Adrenal gland (tissue), 12 donors: Measurements from ENCODE around the gene SPATA6. TPM values are rescaled to one million over a fixed set of nuclear protein-coding genes. Genes with fewer than 3 reads are reported as not detected.
"Not testable (repeated sequence)": the region's sequence is repeated elsewhere in the genome, so short reads cannot be mapped to it uniquely, and the experiment has no call there.

ENCODE experiments used
- DNase-seq, 7 donors: peaks; one replicate each; pipeline ENCODE4 v3.0.0-alpha.2; 2019 to 2020
- H3K27ac ChIP-seq, 5 donors: fragments of 200-600 bp; sonication (generic) in 4 of 5; 1 replicate in 3 of 5; 2 replicates in 2 of 5; pipeline versions ENCODE4 v1.5.1 to v1.8.0; 2016 to 2020; ENCODE audit warnings: mild to moderate bottlenecking in 1 of 5
- H3K27me3 ChIP-seq: fragments of 200-600 bp; 2 replicates; pipeline ENCODE4 v1.8.0; 2021
- H3K36me3 ChIP-seq, 2 donors: fragments of 200-600 bp; replicated peaks in 1 of 2; 1 replicate in 1 of 2; 2 replicates in 1 of 2; pipeline versions ENCODE4 v1.5.1 to v1.8.0; 2018 to 2022
- H3K4me1 ChIP-seq, 2 donors: fragments of 200-600 bp; replicated peaks in 1 of 2; 1 replicate in 1 of 2; 2 replicates in 1 of 2; pipeline versions ENCODE4 v1.5.1 to v1.8.0; 2018 to 2021
- H3K4me3 ChIP-seq, 4 donors: fragments of 200-600 bp; sonication (generic) in 3 of 4; one replicate each; pipeline ENCODE4 v1.5.1; 2016 to 2018
- H3K9me3 ChIP-seq, 3 donors: fragments of 200-600 bp; sonication (generic) in 1 of 3; replicated peaks in 1 of 3; 1 replicate in 2 of 3; 2 replicates in 1 of 3; pipeline versions ENCODE4 v1.5.1 to v1.8.0; 2016 to 2021
- CTCF ChIP-seq, 6 experiments: fragments of 450-650 bp in 4 of 6; fragments of 200-600 bp in 2 of 6; sonication (generic) in 1 of 6; IDR thresholded peaks; 1 replicate in 5 of 6; 2 replicates in 1 of 6; pipeline versions ENCODE4 v1.5.1 to v1.8.0; 2016 to 2021; ENCODE audit warnings: antibody characterized with exemption in 6 of 6, mild to moderate bottlenecking in 2 of 6, moderate library complexity in 1 of 6
- POLR2A ChIP-seq, 2 donors: fragments of 450-650 bp; IDR thresholded peaks; one replicate each; pipeline ENCODE4 v1.6.1; 2017; ENCODE audit warnings: antibody characterized with exemption in 2 of 2, mild to moderate bottlenecking in 2 of 2, moderate library complexity in 1 of 2
- WGBS, 4 donors: extraction: QIAGEN DNeasy Blood & Tissue Kit in 2 of 4; methylation state at CpG; one replicate each; pipeline versions ENCODE4 v1.1.5 to v1.1.7; 2013 to 2017; 5-methylcytosine and 5-hydroxymethylcytosine counted together
- intact Hi-C, 2 donors: fragments of 100-400 bp; cut with DNase I; formaldehyde crosslinking; loops; one replicate each; pipeline versions ENCODE4 v1.14.1 to v1.15.0; 2022 to 2023
- polyA plus RNA-seq, 3 donors: library from polyadenylated mRNA; stranded (reverse); fragments of 200-250 nt in 2 of 3; fragments of 350-450 nt in 1 of 3; fragmentation: Illumina TruSeq in 1 of 3; extraction: RNeasy Lipid Tissue Mini Kit (QIAGEN cat#74804) in 1 of 3; gene quantifications; one replicate each; pipeline ENCODE4 v1.2.3, GENCODE V29; 2013 to 2014
- total RNA-seq, 9 donors: library from RNA; depleted of rRNA in 4 of 9; stranded (reverse); fragments of >200 nt in 4 of 9; fragments of 120-200 nt in 1 of 9; fragmentation: NEBNext Ultra II Directional in 1 of 9; extraction: Animal tissue kit (Norgen Biotek cat#: 25700) in 1 of 9; gene quantifications; one replicate each; pipeline versions ENCODE4 v1.1.0 to v1.2.4, GENCODE V29; 2013 to 2023
- donor health status: healthy with polysubstance abuse.
- donor health status: Bipolar disorder and iron deficiency.
- donor health status: DM: yes; HTN: yes; CAD: no.
- donor health status: DM: no; HTN: no; CAD: no.
- donor health status: DM: no; HTN: no; CAD: no.
- donor health status: DM: yes; HTN: yes; CAD: no.

Gene SPATA6
- total and polyA plus RNA-seq, 12 donors = 7.3 to 54.3 (median 20.5) TPM

GRCh38 chr1:48329905-48330304, 142.1 kb downstream of the SPATA6 start:
- TF ChIP-seq CTCF (IDR thresholded peaks at IDR 0.05) (no peak), POLR2A (IDR thresholded peaks at IDR 0.05) (no peak)
- 96 to 98% methylated on average over 2 of the region's 2 CpGs; no CpG with 5 or more reads in 2 of the 4 donors for WGBS, 4 donors
- Histone ChIP-seq H3K9me3 (peaks cover 0 to 15% (median 0%) of the 10 kb centered on the region in 3 donors), H3K27ac (no peak overlapping the region), H3K36me3 (peaks cover 0 to 5% of the 10 kb centered on the region in 2 donors), H3K27me3 (no peaks in the 10 kb centered on the region), H3K4me1 (no peaks in the 10 kb centered on the region), H3K4me3 (no peak overlapping the region)
- DNase-seq = no peak
- intact Hi-C loops = no loop called here

DNA sequence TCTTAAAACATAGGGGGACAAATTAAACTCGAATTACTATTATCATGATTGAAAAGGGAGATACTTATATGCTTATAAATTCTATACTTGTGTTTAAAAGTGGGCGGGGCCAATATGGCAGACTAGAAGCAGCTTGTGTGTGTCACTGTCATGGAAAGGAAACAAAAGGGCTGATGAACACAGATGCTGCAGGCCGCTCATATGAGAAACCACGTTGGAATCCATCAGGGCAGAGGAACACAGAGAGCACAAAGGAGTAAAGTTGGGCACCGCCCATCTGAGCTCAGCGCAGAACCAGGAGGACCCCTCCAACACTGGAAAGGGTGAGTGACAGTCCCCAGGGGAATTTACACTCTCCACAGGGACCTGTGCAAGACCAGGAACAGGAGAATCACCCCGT, 142.5 kb downstream of the SPATA6 start:
- peaks cover 0 to 15% (median 0%) of the 10 kb centered on the region in 3 donors for H3K9me3 ChIP-seq
- intact Hi-C loops = no loop called here
- no peak for DNase-seq
- H3K27me3 ChIP-seq = no peaks in the 10 kb centered on the region
- no peak overlapping the region for H3K4me3 ChIP-seq
- no peaks in the 10 kb centered on the region for H3K4me1 ChIP-seq
- no peak overlapping the region for H3K27ac ChIP-seq
- TF ChIP-seq POLR2A (IDR thresholded peaks at IDR 0.05) (no peak), CTCF (IDR thresholded peaks at IDR 0.05) (no peak)
- WGBS, 4 donors = 78 to 93% (median 83%) methylated on average over 6 to 7 of the region's 7 CpGs
- H3K36me3 ChIP-seq = peaks cover 0 to 5% of the 10 kb centered on the region in 2 donors

- intact Hi-C loops, H3K9me3 ChIP-seq, DNase-seq, H3K36me3 ChIP-seq, H3K27me3 ChIP-seq, H3K4me3 ChIP-seq, H3K27ac ChIP-seq, H3K4me1 ChIP-seq: not testable (repeated sequence)
- WGBS, 4 donors = 94 to 98% (median 95%) methylated on average over 10 to 11 of the region's 11 CpGs
Measured at GRCh38 chr1:48311829-48312228, 160.2 kb downstream of the SPATA6 start.

GRCh38 chr1:48309564-48310082, 162.4 kb downstream of the SPATA6 start:
- Histone ChIP-seq H3K4me1 (no peaks in the 10 kb centered on the region), H3K27me3 (no peaks in the 10 kb centered on the region), H3K9me3 (no peaks in the 10 kb centered on the region), H3K4me3 (no peak overlapping the region), H3K36me3 (no peaks in the 10 kb centered on the region), H3K27ac (no peak overlapping the region)
- intact Hi-C loops = no loop called here
- WGBS, 4 donors = 90 to 95% (median 92%) methylated on average over 2 of the region's 2 CpGs
- no peak for TF ChIP-seq CTCF (IDR thresholded peaks at IDR 0.05)
- no peak for TF ChIP-seq POLR2A (IDR thresholded peaks at IDR 0.05)
- no peak for DNase-seq

DNA sequence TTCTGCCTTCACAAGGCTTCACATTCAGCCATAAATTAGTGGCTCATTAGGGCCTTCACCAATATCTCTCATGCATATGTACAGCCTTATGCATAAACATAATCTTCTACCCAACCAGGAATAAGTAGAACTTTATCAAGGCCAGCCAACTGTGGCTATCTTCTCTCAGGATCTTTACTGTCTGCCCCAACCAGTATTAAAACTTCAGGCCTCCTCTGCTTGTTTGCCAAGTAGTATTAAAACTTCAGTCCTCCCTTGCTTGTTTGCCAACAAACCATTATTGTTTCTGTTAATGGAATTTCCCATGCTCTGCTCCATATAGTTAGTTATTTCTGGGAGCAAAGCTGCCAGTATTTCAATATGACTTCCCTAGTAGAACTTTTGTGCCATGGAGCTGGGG, 169.4 kb downstream of the SPATA6 start:
- no peak overlapping the region for H3K27ac ChIP-seq
- intact Hi-C loops = no loop called here
- no peaks in the 10 kb centered on the region for H3K36me3 ChIP-seq
- no peaks in the 10 kb centered on the region for H3K9me3 ChIP-seq
- DNase-seq = no peak
- no peaks in the 10 kb centered on the region for H3K4me1 ChIP-seq
- TF ChIP-seq CTCF (IDR thresholded peaks at IDR 0.05) = no peak
- TF ChIP-seq POLR2A (IDR thresholded peaks at IDR 0.05) = no peak
- no peaks in the 10 kb centered on the region for H3K27me3 ChIP-seq
- no peak overlapping the region for H3K4me3 ChIP-seq
